Panc1 (cell line): ENCODE measurements around the gene CFDP1.

ENCODE experiments used
- CTCF ChIP-seq: fragments of 450-650 bp; IDR thresholded peaks from 2 replicates; pipeline ENCODE4 v1.5.1; 2017; ENCODE audit warnings: mild to moderate bottlenecking
- POLR2AphosphoS5 ChIP-seq: IDR thresholded peaks from 2 replicates; pipeline ENCODE4 v1.6.1; 2012; ENCODE audit warnings: mild to moderate bottlenecking, low read depth, low read length, moderate library complexity
- REST ChIP-seq, 2 experiments: IDR thresholded peaks; 2 replicates each; pipeline ENCODE4 v1.6.1; 2011 to 2012; ENCODE audit warnings: low read depth in 2 of 2, control low read depth in 1 of 2, low read length in 1 of 2, mild to moderate bottlenecking in 1 of 2, moderate library complexity in 1 of 2; ENCODE audit not compliant: insufficient read depth in 1 of 2
- SIN3A ChIP-seq: IDR thresholded peaks from 2 replicates; pipeline ENCODE4 v1.6.1; 2012; ENCODE audit warnings: low read depth, mild to moderate bottlenecking, low read length, moderate library complexity, borderline replicate concordance; ENCODE audit not compliant: insufficient read depth
- TCF7L2 ChIP-seq: IDR thresholded peaks from 2 replicates; pipeline ENCODE4 v1.6.1; 2011; ENCODE audit warnings: mild to moderate bottlenecking, low read depth, low read length, inconsistent platforms

DNA sequence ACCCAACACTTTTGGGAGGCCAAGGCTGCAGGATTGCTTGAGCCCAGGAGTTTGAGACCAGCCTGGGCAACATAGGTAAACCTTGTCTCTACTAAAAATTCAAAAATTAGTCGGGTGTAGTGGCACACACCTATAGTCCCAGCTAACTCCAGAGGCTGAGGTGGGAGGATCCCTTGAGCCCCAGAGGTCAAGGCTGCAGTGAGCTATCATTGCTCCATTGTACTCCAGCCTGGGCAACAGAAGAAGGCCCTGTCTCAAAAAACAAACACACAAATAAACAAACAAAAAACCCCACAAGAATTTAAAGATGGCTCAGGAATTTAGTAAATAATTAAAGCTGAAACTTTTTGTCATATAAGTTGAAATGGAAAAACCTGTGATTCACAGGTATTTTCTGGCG lies 33.5 kb upstream of the CFDP1 start:
- no peak for TF ChIP-seq SIN3A
- TF ChIP-seq CTCF = no peak
- no peak for TF ChIP-seq POLR2AphosphoS5
- no peak for TF ChIP-seq REST (IDR thresholded peaks at IDR 0.05; ENCODE audit: insufficient read depth in 1 of 2, low read depth in 2 of 2, low read length in 1 of 2)
- TF ChIP-seq TCF7L2 = no peak
